Ishikawa (cell line): ENCODE results near the gene RNF10.

ENCODE experiments used
- CEBPB ChIP-seq: IDR thresholded peaks from 2 replicates; pipeline ENCODE4 v1.6.1; 2012
- CREB1 ChIP-seq: IDR thresholded peaks from 2 replicates; pipeline ENCODE4 v1.6.1; 2012; ENCODE audit warnings: low read depth
- EGR1 ChIP-seq: IDR thresholded peaks from 2 replicates; pipeline ENCODE4 v1.6.1; 2012
- EP300 ChIP-seq: IDR thresholded peaks from 2 replicates; pipeline ENCODE4 v1.6.1; 2012; ENCODE audit warnings: borderline replicate concordance
- FOXM1 ChIP-seq: IDR thresholded peaks from 2 replicates; pipeline ENCODE4 v1.6.1; 2012; ENCODE audit warnings: low read depth, borderline replicate concordance
- NFIC ChIP-seq: IDR thresholded peaks from 2 replicates; pipeline ENCODE4 v1.6.1; 2012
- RAD21 ChIP-seq: IDR thresholded peaks from 2 replicates; pipeline ENCODE4 v1.6.1; 2012; ENCODE audit warnings: low read depth
- TAF1 ChIP-seq: IDR thresholded peaks from 2 replicates; pipeline ENCODE4 v1.6.1; 2012; ENCODE audit warnings: low read depth, mild to moderate bottlenecking
- TCF12 ChIP-seq: IDR thresholded peaks from 2 replicates; pipeline ENCODE4 v1.6.1; 2012; ENCODE audit warnings: low read depth
- TEAD4 ChIP-seq: IDR thresholded peaks from 2 replicates; pipeline ENCODE4 v1.6.1; 2012
- YY1 ChIP-seq: IDR thresholded peaks from 2 replicates; pipeline ENCODE4 v1.6.1; 2012; ENCODE audit warnings: low read depth
- ZBTB7A ChIP-seq: IDR thresholded peaks from 2 replicates; pipeline ENCODE4 v1.6.1; 2012; ENCODE audit warnings: low read depth
- TF ChIP-seq, protein P1 (sequence below): IDR thresholded peaks from 2 replicates; pipeline ENCODE4 v1.6.1; 2012
- TF ChIP-seq, protein P2 (sequence below): IDR thresholded peaks from 2 replicates; pipeline ENCODE4 v1.6.1; 2012
- TF ChIP-seq, protein P3 (sequence below): IDR thresholded peaks from 2 replicates; pipeline ENCODE4 v1.6.1; 2012; ENCODE audit warnings: low read depth, mild to moderate bottlenecking

The RNF10 gene

DNA sequence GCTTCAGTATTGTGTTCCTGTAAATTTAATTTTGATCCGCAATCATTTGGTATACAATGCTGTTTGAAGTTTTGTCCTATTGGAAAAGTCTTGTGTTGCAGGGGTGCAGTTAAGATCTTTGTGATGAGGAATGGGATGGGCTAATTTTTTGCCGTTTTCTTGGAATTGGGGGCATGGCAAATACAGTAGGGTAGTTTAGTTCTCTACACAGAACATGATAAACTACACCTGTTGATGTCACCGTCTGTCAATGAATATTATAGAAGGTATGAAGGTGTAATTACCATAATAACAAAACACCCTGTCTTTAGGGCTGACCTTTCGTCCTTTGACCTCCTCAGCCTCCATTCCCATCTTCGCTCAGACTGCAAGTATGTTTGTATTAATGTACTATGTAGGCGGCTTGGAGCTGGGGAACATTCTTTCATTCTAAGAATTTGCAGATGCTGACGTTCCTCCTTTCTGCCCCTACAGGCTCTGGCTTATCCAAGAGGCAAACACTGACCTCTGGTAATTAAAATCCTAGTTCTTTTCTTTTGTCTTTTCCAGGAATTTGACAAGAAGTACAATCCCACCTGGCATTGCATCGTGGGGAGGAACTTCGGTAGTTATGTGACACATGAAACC lies 36.5 kb upstream of the RNF10 start:
- TF ChIP-seq, protein P1, sequence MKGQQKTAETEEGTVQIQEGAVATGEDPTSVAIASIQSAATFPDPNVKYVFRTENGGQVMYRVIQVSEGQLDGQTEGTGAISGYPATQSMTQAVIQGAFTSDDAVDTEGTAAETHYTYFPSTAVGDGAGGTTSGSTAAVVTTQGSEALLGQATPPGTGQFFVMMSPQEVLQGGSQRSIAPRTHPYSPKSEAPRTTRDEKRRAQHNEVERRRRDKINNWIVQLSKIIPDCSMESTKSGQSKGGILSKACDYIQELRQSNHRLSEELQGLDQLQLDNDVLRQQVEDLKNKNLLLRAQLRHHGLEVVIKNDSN, result no peak
- no peak for TF ChIP-seq TCF12
- no peak for TF ChIP-seq CREB1
- TF ChIP-seq CEBPB, result no peak

DNA sequence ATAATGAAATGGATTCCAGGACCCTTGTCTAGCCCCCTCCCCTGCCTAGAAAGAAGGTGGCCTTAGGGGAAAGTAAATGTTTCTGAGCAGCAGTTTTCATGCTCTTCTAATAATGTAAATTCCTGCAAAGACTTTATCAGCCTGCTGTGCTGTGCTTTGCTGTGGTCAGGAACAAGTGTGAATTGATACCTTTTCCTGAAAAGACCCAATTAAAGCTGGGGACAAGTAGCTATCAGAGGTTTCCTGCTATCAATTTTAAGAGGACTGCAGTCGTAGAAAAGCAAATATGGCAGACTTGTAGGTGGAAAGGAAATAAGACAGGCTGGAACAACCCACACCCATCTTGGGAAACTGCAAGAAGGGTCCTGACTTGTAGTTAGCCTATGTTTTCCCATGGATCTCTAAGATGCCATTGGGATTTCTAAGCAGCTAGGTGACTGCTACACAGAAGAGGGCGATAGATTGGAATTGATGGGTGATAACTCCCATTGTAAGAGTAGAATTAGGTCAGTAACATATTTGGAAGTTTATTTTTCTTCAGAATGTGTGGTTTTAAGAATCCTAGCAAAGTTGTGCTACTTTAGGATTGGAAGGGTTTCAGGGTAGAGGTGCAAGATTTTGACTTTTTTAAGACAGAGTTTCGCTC lies 35.2 kb upstream of the RNF10 start:
- TF ChIP-seq, protein P2, sequence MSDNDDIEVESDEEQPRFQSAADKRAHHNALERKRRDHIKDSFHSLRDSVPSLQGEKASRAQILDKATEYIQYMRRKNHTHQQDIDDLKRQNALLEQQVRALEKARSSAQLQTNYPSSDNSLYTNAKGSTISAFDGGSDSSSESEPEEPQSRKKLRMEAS, result no peak
- TF ChIP-seq FOXM1, result no peak
- TF ChIP-seq EP300, result no peak
- TF ChIP-seq, protein P1, result no peak

DNA sequence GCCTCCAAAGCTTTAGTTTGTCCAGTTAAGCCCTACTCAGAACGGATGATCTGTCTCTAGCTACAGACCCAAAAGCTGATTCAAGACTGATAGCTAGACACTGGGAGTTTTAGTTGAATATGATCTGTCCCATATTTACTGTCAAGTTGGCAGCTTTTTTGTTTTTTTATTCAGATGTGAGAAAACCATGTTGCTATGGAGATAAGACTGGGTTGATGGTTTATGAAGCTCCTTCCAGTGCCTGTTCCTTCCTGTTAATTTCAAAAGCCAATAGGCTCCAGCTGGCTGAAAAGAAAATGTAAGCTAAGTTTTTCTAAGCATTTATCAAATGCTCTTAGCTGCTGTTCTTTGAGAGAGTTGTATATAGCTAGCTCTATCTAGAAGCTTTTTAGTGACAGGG lies 33.6 kb upstream of the RNF10 start:
- TF ChIP-seq, protein P2, result no peak
- no peak for TF ChIP-seq YY1
- no peak for TF ChIP-seq CREB1
- no peak for TF ChIP-seq NFIC
- TF ChIP-seq, protein P1, result no peak
- TF ChIP-seq EGR1, result no peak
- TF ChIP-seq CEBPB, result no peak
- TF ChIP-seq ZBTB7A, result no peak
- TF ChIP-seq FOXM1, result no peak
- TF ChIP-seq EP300, result no peak
- no peak for TF ChIP-seq TCF12
- no peak for TF ChIP-seq RAD21
- TF ChIP-seq, protein P3, sequence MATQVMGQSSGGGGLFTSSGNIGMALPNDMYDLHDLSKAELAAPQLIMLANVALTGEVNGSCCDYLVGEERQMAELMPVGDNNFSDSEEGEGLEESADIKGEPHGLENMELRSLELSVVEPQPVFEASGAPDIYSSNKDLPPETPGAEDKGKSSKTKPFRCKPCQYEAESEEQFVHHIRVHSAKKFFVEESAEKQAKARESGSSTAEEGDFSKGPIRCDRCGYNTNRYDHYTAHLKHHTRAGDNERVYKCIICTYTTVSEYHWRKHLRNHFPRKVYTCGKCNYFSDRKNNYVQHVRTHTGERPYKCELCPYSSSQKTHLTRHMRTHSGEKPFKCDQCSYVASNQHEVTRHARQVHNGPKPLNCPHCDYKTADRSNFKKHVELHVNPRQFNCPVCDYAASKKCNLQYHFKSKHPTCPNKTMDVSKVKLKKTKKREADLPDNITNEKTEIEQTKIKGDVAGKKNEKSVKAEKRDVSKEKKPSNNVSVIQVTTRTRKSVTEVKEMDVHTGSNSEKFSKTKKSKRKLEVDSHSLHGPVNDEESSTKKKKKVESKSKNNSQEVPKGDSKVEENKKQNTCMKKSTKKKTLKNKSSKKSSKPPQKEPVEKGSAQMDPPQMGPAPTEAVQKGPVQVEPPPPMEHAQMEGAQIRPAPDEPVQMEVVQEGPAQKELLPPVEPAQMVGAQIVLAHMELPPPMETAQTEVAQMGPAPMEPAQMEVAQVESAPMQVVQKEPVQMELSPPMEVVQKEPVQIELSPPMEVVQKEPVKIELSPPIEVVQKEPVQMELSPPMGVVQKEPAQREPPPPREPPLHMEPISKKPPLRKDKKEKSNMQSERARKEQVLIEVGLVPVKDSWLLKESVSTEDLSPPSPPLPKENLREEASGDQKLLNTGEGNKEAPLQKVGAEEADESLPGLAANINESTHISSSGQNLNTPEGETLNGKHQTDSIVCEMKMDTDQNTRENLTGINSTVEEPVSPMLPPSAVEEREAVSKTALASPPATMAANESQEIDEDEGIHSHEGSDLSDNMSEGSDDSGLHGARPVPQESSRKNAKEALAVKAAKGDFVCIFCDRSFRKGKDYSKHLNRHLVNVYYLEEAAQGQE, result no peak
- no peak for TF ChIP-seq TEAD4
- TF ChIP-seq TAF1, result no peak

DNA sequence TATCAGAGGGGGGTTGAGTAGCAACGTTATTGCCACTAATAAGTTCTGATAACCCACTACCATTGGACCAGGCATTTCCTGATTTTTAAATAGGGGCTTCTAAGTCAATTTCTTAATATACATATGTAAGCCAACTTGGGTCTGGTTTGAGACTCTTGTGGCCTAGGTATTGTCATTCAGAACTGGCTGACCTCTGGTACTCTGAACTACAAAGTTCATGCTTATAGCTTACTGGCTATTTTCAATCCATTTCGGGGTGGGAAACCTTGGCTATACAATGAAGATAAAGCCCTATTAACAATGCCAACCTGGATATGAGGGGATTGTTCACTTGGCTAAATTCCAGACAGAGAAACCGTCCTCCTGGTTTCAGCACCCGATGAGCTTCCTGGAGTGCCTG lies 29.6 kb upstream of the RNF10 start:
- TF ChIP-seq, protein P3, result no peak
- TF ChIP-seq, protein P1, result no peak
- TF ChIP-seq EGR1 (no peak), RAD21 (no peak), EP300 (no peak), YY1 (no peak), CREB1 (no peak)
- TF ChIP-seq, protein P2, result no peak

DNA sequence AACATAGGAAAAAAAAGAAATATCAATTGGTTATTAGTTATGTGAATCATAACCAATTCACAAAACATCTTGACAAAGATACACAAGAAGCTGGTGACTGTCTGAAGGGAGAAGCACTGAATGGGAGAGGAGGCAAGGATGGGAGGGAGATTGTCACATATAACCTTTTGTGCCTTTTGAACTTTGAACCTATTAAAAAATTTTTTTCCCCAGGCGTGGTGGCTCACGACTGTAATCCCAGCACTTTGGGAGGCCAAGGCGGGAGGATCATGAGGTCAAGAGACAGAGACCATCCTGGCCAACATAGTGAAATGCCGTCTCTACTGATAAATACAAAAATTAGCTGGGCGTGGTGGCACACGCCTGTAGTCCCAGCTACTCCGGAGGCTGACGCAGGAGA lies 25.6 kb upstream of the RNF10 start:
- TF ChIP-seq EP300 (no peak), TEAD4 (no peak), TAF1 (no peak), CREB1 (no peak), ZBTB7A (no peak), NFIC (no peak), EGR1 (no peak), FOXM1 (no peak), YY1 (no peak), CEBPB (no peak)
- TF ChIP-seq, protein P2, result no peak
